Esophagus squamous epithelium (tissue), 5 donors: ENCODE data around the gene DAP. TPM values are rescaled to one million over a fixed set of nuclear protein-coding genes. Genes with fewer than 3 reads are reported as not detected.

Experiments used
- DNase-seq: peaks from one replicate; lab custom pipeline; 2025; lab: John Stamatoyannopoulos, UW
- H3K27ac ChIP-seq, 4 donors: fragments of 200-600 bp; sonication (generic); one replicate each; pipeline ENCODE4 v1.5.1; 2016 to 2019; ENCODE audit warnings: mild to moderate bottlenecking in 1 of 4
- H3K27me3 ChIP-seq, 4 donors: fragments of 200-600 bp; sonication (generic); 1 replicate in 3 of 4; 2 replicates in 1 of 4; pipeline versions ENCODE4 v1.5.1 to v1.6.0; 2017 to 2021; ENCODE audit warnings: antibody characterized with exemption in 1 of 4
- H3K36me3 ChIP-seq, 3 donors: fragments of 200-600 bp; sonication (generic); one replicate each; pipeline ENCODE4 v1.5.1; 2016 to 2019
- H3K4me1 ChIP-seq, 3 donors: fragments of 200-600 bp; sonication (generic); one replicate each; pipeline ENCODE4 v1.5.1; 2017 to 2019
- H3K4me3 ChIP-seq, 4 donors: fragments of 200-600 bp; sonication (generic); 1 replicate in 3 of 4; 2 replicates in 1 of 4; pipeline ENCODE4 v1.5.1; 2016 to 2019; ENCODE audit warnings: mild to moderate bottlenecking in 2 of 4, moderate library complexity in 1 of 4
- H3K9me3 ChIP-seq, 3 donors: fragments of 200-600 bp; sonication (generic); one replicate each; pipeline ENCODE4 v1.5.1; 2016 to 2019
- CTCF ChIP-seq, 6 experiments: fragments of 450-650 bp in 4 of 6; fragments of 200-600 bp in 2 of 6; sonication (generic) in 2 of 6; IDR thresholded peaks; one replicate each; pipeline ENCODE4 v1.5.1; 2016 to 2019; ENCODE audit warnings: antibody characterized with exemption in 6 of 6, mild to moderate bottlenecking in 4 of 6, moderate library complexity in 4 of 6
- POLR2A ChIP-seq, 4 donors: fragments of 450-650 bp; IDR thresholded peaks; one replicate each; pipeline ENCODE4 v1.6.1; 2017; ENCODE audit warnings: antibody characterized with exemption in 4 of 4, mild to moderate bottlenecking in 4 of 4, moderate library complexity in 3 of 4
- WGBS, 2 donors: methylation state at CpG; one replicate each; pipeline ENCODE4 v1.1.5; 2018; 5-methylcytosine and 5-hydroxymethylcytosine counted together
- intact Hi-C: fragments of 100-400 bp; cut with DNase I; formaldehyde crosslinking; loops from one replicate; pipeline ENCODE4 v1.15.0; 2022
- total RNA-seq, 4 donors: library from RNA; depleted of rRNA; stranded (reverse); fragments of >200 nt; gene quantifications; one replicate each; pipeline ENCODE4 v1.1.0, GENCODE V29; 2016
- donor health status: DM: yes; HTN: yes; CAD: no.

DAP gene
- total RNA-seq, 4 donors from 2014 or later, result 15.7 to 35.5 (median 29.5) TPM

GRCh38 chr5:10634562-10634961, 126.5 kb downstream of the DAP start:
- H3K27me3 ChIP-seq, result peaks cover 0 to 10% (median 0%) of the 10 kb centered on the region in 4 donors
- no peak overlapping the region for H3K4me3 ChIP-seq
- H3K4me1 ChIP-seq, result peaks cover 0 to 33% (median 4%) of the 10 kb centered on the region in 3 donors
- TF ChIP-seq CTCF (IDR thresholded peaks at IDR 0.05), result no peak
- no peak for TF ChIP-seq POLR2A (IDR thresholded peaks at IDR 0.05)
- no peak overlapping the region for H3K27ac ChIP-seq
- no peaks in the 10 kb centered on the region for H3K36me3 ChIP-seq
- intact Hi-C loops, result no loop called here
- DNase-seq, result no peak
- H3K9me3 ChIP-seq, result no peaks in the 10 kb centered on the region
- WGBS, 2 donors, result 20 to 100% methylated on average over 1 to 2 of the region's 2 CpGs

GRCh38 chr5:10634050-10634449, 127.0 kb downstream of the DAP start:
- peaks cover 0 to 10% (median 0%) of the 10 kb centered on the region in 4 donors for H3K27me3 ChIP-seq
- H3K9me3 ChIP-seq, result no peaks in the 10 kb centered on the region
- H3K4me3 ChIP-seq, result no peak overlapping the region
- no peak for DNase-seq
- 60 to 71% methylated on average over 4 of the region's 4 CpGs for WGBS, 2 donors
- intact Hi-C loops, result no loop called here
- H3K27ac ChIP-seq, result no peak overlapping the region
- no peaks in the 10 kb centered on the region for H3K36me3 ChIP-seq
- peaks cover 0 to 33% (median 4%) of the 10 kb centered on the region in 3 donors for H3K4me1 ChIP-seq
- no peak for TF ChIP-seq CTCF (IDR thresholded peaks at IDR 0.05)
- TF ChIP-seq POLR2A (IDR thresholded peaks at IDR 0.05), result no peak

- H3K4me1 ChIP-seq, result peaks cover 0 to 33% (median 4%) of the 10 kb centered on the region in 3 donors
- H3K9me3 ChIP-seq, result no peaks in the 10 kb centered on the region
- intact Hi-C loops, result no loop called here
- DNase-seq, result no peak
- no peak overlapping the region for H3K27ac ChIP-seq
- H3K4me3 ChIP-seq, result no peak overlapping the region
- TF ChIP-seq CTCF (IDR thresholded peaks at IDR 0.05) (no peak), POLR2A (IDR thresholded peaks at IDR 0.05) (no peak)
- 66 to 71% methylated on average over 25 to 27 of the region's 28 CpGs for WGBS, 2 donors
- H3K36me3 ChIP-seq, result no peaks in the 10 kb centered on the region
- H3K27me3 ChIP-seq, result peaks cover 0 to 10% (median 0%) of the 10 kb centered on the region in 4 donors
Measured at GRCh38 chr5:10633271-10634049, 127.6 kb downstream of the DAP start.

GRCh38 chr5:10632110-10632761, 128.8 kb downstream of the DAP start:
- no peaks in the 10 kb centered on the region for H3K36me3 ChIP-seq
- H3K27me3 ChIP-seq, result peaks cover 0 to 10% (median 0%) of the 10 kb centered on the region in 4 donors
- peak overlapping the region in 1 of 4 donors; percentile 9 for H3K27ac ChIP-seq
- peak overlapping the region in 1 of 4 donors; percentile 44 for H3K4me3 ChIP-seq
- WGBS, 2 donors, result 35 to 60% methylated on average over 10 to 21 of the region's 23 CpGs
- H3K9me3 ChIP-seq, result no peaks in the 10 kb centered on the region
- TF ChIP-seq POLR2A (IDR thresholded peaks at IDR 0.05), result no peak
- TF ChIP-seq CTCF (IDR thresholded peaks at IDR 0.05), result no peak
- no peak for DNase-seq
- H3K4me1 ChIP-seq, result peaks cover 4 to 45% (median 6%) of the 10 kb centered on the region in 3 donors
- intact Hi-C loops, result no loop called here
